Osteoblast (primary cell): ENCODE results near the gene GYPC. TPM values are rescaled to one million over a fixed set of nuclear protein-coding genes. Genes with fewer than 3 reads are reported as not detected.

ENCODE experiments used
- DNase-seq: peaks from one replicate; pipeline ENCODE4 v3.0.0; 2011; ENCODE audit warnings: low spot score, mixed read lengths; ENCODE audit not compliant: insufficient read length; ENCODE audit errors: missing footprints
- H2AFZ ChIP-seq: 2 replicates; pipeline ENCODE4 v1.6.0; 2011; ENCODE audit warnings: mild to moderate bottlenecking, low read length
- H3K27ac ChIP-seq: 2 replicates; pipeline ENCODE4 v1.5.1; 2011; ENCODE audit warnings: mild to moderate bottlenecking, low read depth, low read length, moderate library complexity
- H3K27me3 ChIP-seq: 2 replicates; pipeline ENCODE4 v1.6.0; 2012; ENCODE audit warnings: mild to moderate bottlenecking, control low read depth, inconsistent platforms, low read length, moderate library complexity; ENCODE audit not compliant: insufficient read depth
- H3K36me3 ChIP-seq: 2 replicates; pipeline ENCODE4 v1.5.1; 2011; ENCODE audit warnings: mild to moderate bottlenecking, low read length, control low read depth, moderate library complexity; ENCODE audit not compliant: insufficient read depth
- H3K4me1 ChIP-seq: 2 replicates; pipeline ENCODE4 v1.5.1; 2011; ENCODE audit warnings: mild to moderate bottlenecking, low read length, control low read depth, moderate library complexity; ENCODE audit not compliant: insufficient read depth
- H3K4me2 ChIP-seq: 2 replicates; pipeline ENCODE4 v1.6.0; 2011; ENCODE audit warnings: mild to moderate bottlenecking, low read length; ENCODE audit not compliant: insufficient read depth
- H3K4me3 ChIP-seq: fragments of 200-600 bp; sonication (generic); 3 replicates; pipeline ENCODE4 v1.5.1; 2012; ENCODE audit warnings: mild to moderate bottlenecking, low read length, inconsistent platforms; ENCODE audit not compliant: insufficient read depth
- H3K79me2 ChIP-seq: 2 replicates; pipeline ENCODE4 v1.6.0; 2012; ENCODE audit warnings: mild to moderate bottlenecking, low read length, control low read depth, inconsistent platforms; ENCODE audit not compliant: insufficient read depth
- H3K9me3 ChIP-seq: 2 replicates; pipeline ENCODE4 v1.5.1; 2011; ENCODE audit warnings: low read depth, low read length, control low read depth
- H4K20me1 ChIP-seq: 2 replicates; pipeline ENCODE4 v1.6.0; 2012; ENCODE audit warnings: mild to moderate bottlenecking, low read length, control low read depth; ENCODE audit not compliant: insufficient read depth
- total RNA-seq: library from RNA; depleted of rRNA; stranded (reverse); fragments of >200 nt; gene quantifications from 2 replicates; pipeline ENCODE4 v1.2.3, GENCODE V29; 2012
- TF ChIP-seq, protein P1 (sequence below): IDR thresholded peaks from 2 replicates; pipeline ENCODE4 v1.5.1; 2011; ENCODE audit warnings: mild to moderate bottlenecking, low read depth, low read length, moderate library complexity; ENCODE audit errors: extremely low read depth

The GYPC gene
- total RNA-seq, 1 donor = 101 TPM

DNA sequence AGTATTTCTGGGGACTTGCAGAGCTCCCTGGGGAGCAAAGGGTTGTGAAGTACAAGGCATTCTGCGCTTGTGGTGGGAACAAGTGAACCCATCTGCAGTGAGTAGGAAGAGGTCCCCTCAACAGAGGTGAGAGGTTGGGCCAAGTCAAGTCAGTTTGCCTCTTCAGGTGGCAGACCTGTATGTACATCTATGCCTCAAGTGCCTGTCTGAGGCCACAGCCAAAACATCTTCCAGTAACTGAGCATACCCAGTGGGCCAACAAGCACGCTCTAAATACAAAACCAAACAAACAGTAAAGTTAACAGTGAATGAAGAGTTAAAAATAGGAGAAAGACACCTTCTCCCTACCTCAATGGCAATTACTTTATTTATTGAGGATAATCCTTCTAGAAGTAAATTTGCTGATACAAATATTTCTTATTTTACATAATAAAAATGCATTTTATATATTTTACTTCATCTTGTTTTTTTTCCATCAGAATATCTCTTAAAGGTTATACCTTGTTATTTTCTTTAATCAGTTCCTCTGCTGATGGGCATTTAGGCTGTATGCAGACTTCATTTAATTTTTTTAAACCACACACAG, 2.5 kb downstream of the GYPC start:
- Histone ChIP-seq H2AFZ (peak overlapping the region; percentile 64), H3K4me3 (peak overlapping the region; percentile 28), H3K4me1 (peaks cover 35% of the 10 kb centered on the region), H3K27ac (peak overlapping the region; percentile 97), H3K79me2 (peaks cover 35% of the 10 kb centered on the region), H3K27me3 (no peaks in the 10 kb centered on the region), H3K9me3 (no peaks in the 10 kb centered on the region), H4K20me1 (peaks cover 3% of the 10 kb centered on the region), H3K4me2 (peak overlapping the region; percentile 89), H3K36me3 (no peaks in the 10 kb centered on the region)
- TF ChIP-seq, protein P1, sequence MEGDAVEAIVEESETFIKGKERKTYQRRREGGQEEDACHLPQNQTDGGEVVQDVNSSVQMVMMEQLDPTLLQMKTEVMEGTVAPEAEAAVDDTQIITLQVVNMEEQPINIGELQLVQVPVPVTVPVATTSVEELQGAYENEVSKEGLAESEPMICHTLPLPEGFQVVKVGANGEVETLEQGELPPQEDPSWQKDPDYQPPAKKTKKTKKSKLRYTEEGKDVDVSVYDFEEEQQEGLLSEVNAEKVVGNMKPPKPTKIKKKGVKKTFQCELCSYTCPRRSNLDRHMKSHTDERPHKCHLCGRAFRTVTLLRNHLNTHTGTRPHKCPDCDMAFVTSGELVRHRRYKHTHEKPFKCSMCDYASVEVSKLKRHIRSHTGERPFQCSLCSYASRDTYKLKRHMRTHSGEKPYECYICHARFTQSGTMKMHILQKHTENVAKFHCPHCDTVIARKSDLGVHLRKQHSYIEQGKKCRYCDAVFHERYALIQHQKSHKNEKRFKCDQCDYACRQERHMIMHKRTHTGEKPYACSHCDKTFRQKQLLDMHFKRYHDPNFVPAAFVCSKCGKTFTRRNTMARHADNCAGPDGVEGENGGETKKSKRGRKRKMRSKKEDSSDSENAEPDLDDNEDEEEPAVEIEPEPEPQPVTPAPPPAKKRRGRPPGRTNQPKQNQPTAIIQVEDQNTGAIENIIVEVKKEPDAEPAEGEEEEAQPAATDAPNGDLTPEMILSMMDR = no peak
- DNase-seq = no peak

DNA sequence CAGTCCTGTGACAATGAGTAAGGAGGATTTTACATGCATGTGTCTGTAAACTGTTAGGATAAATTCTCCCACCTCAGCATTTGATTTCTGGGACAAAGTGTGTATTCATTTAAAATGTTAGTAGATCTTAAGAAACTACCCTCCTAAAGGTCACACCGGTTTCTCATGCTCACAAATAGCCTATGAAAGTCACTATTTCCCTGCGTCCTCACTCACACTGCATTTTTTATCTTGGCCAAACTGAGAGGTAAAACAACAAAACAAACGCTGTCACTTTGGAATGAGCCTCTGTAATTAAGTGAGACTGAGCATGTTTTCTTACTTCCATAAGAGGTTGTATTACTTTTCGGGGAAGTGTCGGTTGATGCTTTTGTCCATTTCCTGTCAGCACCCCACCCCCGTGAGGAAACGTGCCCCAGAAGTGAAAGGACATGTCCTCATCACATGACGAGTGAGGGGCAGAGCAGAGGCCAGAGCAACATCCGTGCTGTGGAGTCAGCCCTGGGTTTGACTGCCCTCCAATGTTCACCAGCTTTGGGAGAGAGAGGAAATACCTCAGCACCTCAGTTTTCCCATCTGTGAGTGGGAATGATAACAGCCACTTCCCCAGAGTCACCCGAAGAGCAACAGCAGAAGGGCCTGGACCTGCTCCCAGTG, 3.1 kb downstream of the GYPC start:
- peak overlapping the region; percentile 61 for H3K4me2 ChIP-seq
- H3K79me2 ChIP-seq = peaks cover 37% of the 10 kb centered on the region
- H2AFZ ChIP-seq = peak overlapping the region; percentile 64
- peak overlapping the region; percentile 26 for H3K4me3 ChIP-seq
- H4K20me1 ChIP-seq = peaks cover 3% of the 10 kb centered on the region
- no peaks in the 10 kb centered on the region for H3K36me3 ChIP-seq
- no peaks in the 10 kb centered on the region for H3K27me3 ChIP-seq
- peak; percentile 91 for DNase-seq
- peaks cover 35% of the 10 kb centered on the region for H3K4me1 ChIP-seq
- no peaks in the 10 kb centered on the region for H3K9me3 ChIP-seq
- H3K27ac ChIP-seq = peak overlapping the region; percentile 97
- TF ChIP-seq, protein P1 = no peak

DNA sequence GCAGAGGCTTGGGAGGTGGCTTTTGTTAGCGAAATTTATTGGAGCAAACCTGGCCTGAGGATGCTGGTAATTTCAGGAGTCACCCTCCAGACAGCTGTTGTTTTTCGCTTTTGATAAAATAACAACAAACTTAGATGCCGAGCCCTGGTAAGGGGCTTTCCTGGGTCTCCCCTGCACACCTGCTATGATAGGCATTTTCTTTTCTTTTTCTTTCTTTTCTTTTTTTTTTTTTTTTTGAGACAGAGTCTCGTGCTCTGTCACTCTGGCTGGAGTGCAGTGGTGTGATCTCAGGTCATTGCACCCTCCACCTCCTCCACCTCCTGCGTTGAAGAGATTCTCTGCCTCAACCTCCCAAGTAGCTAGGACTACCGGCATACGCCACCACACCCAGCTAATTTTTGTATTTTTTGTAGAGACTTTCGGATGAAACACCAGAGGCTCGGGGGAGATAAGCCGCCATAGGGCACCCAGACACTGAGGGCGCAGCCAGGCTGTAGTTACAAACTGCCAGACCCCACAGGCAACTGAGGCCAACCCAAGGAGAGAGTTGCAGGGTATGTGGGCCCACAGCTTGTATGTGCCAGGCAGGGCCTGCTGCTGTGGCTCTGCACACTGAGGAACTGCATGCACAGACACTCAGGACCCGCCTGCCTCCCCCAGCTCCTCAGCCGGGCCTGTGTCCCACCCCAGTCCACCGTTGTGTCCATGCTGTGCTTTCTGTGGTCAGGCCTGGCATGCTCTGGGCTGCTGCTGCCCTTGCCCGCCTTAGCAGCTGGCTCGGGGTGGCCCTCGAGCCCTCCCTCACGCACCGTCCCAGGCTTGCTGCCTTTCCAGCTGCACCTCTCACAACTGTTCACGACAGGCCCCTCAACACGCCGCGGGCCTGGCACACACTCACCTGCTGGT, 3.9 kb downstream of the GYPC start:
- H4K20me1 ChIP-seq = peaks cover 3% of the 10 kb centered on the region
- peak overlapping the region; percentile 64 for H2AFZ ChIP-seq
- peak overlapping the region; percentile 61 for H3K4me2 ChIP-seq
- no peak overlapping the region for H3K4me3 ChIP-seq
- no peak for DNase-seq
- no peaks in the 10 kb centered on the region for H3K9me3 ChIP-seq
- H3K79me2 ChIP-seq = peaks cover 41% of the 10 kb centered on the region
- H3K27ac ChIP-seq = peak overlapping the region; percentile 97
- H3K36me3 ChIP-seq = no peaks in the 10 kb centered on the region
- TF ChIP-seq, protein P1 = no peak
- no peaks in the 10 kb centered on the region for H3K27me3 ChIP-seq
- H3K4me1 ChIP-seq = peaks cover 35% of the 10 kb centered on the region

DNA sequence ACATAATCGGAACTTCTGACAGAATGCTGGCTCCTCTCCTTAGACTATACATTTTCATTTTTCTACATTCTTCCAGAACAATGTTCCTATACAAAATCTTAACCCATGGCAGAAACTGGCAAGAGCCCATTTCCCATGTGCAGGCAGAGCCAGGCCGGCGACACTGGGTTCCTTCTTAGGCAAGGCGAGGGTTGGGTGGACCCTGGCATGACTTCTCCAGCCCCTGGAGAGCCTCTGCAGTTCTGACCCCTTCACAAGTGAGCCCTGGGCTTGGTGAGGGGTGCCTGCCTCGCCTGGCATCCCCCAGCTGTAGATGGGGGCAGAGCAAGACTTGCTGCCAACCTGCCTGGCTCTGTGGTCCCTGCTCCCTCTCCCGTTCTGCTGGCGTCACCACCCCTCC, 5.0 kb downstream of the GYPC start:
- H3K4me1 ChIP-seq = peaks cover 29% of the 10 kb centered on the region
- peaks cover 46% of the 10 kb centered on the region for H3K79me2 ChIP-seq
- no peaks in the 10 kb centered on the region for H3K36me3 ChIP-seq
- no peak overlapping the region for H3K4me3 ChIP-seq
- no peak for DNase-seq
- H2AFZ ChIP-seq = no peak overlapping the region
- no peaks in the 10 kb centered on the region for H3K27me3 ChIP-seq
- no peaks in the 10 kb centered on the region for H3K9me3 ChIP-seq
- H3K4me2 ChIP-seq = no peak overlapping the region
- peaks cover 7% of the 10 kb centered on the region for H4K20me1 ChIP-seq
- H3K27ac ChIP-seq = no peak overlapping the region
- TF ChIP-seq, protein P1 = no peak
